NCI-H2107 treated with DMSO at 0.1 percent for 48 hours (cell line): Measurements from ENCODE around the gene SLC7A9.

Source experiments
- DNase-seq: peaks from one replicate; lab custom pipeline; 2025; ENCODE audit not compliant: unreplicated experiment; lab: John Stamatoyannopoulos, UW

The SLC7A9 gene

DNA sequence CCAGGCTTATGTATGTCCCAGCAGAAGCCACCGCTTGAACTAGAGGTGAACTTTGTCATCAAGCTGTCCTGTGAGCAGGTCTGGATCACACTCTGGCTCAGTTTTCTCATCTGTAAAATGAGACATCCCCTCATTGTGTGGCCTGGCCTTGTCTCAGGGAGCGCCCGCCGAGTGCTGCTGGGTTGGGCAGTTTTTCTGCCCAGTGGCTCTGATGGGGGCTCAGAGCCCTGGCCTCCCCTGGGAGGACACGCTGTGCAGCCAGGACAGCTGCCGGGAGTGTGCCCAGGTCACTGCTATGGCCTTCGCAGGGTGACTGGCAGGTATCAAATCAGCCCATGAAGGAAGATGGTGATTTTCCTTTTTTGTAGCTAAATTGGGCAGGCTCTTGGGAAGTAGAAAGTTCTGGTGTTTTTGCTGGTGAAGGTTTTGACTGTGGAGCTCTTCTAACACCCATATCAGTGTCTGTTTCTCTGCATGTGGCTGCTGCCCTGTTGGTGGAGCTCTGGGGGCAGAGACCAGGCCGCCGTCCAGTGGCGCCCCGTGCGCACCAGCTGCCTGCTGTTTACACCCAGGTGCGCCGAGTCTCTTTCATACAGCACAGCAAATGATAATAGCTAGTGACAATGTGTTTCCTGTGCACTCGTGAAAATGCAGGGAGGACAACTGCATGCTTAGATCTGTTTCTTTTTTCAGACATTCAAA, 40.8 kb downstream of the SLC7A9 start:
- peak; percentile 69 for DNase-seq

DNA sequence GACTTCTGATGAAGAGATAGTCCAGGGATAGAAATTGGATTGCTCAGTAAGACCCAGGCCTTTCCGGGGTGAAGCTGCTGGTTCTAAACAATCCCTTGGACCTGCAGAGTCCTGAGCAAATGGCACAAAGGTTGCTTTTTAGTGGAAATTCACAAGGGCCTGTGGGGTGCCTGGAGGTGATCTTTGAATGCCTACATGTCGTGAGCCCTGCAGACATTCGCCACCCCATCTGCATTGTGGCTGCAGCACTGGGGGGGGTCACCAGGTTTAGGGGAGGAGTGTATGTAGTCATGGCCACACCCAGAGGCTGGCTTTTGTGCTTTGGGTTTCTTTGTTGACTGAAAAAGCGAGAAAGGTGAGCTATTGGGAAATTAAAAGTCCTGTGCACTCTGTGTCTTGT, 41.4 kb downstream of the SLC7A9 start:
- DNase-seq: no peak

DNA sequence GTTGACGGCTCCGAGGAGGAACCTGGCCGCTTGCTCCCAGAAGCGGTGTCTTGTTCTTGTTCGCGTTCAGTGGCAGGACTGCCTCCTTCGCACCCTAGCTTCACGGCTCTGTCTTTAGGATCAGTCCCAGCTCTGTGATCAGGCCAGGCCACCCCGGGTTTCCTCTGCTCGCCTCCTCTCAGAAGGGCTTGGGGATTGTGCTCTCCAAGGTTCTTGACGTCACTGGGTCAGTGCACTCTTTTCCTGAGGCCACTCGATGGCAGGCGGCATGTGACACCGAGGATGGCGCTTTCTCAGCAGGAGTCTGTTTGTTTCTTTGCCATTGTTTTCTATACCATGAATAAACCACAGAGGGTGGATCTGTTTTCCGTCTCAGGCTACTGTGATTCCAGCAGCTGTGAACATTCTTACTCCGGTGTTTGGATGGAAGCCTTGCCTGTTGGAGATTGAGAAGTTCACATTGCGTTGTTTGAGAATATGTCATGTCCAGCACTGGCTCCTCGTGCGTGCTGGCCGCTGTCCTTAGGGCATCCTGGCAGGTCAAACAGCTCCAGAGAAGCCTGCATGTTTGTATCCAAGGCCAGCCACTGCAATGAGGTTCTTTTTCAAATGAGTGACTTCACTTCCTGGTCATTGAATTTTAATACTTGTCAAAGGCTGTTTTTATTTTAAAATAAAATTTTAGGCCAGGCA, 44.5 kb downstream of the SLC7A9 start:
- peak; percentile 70 for DNase-seq

DNA sequence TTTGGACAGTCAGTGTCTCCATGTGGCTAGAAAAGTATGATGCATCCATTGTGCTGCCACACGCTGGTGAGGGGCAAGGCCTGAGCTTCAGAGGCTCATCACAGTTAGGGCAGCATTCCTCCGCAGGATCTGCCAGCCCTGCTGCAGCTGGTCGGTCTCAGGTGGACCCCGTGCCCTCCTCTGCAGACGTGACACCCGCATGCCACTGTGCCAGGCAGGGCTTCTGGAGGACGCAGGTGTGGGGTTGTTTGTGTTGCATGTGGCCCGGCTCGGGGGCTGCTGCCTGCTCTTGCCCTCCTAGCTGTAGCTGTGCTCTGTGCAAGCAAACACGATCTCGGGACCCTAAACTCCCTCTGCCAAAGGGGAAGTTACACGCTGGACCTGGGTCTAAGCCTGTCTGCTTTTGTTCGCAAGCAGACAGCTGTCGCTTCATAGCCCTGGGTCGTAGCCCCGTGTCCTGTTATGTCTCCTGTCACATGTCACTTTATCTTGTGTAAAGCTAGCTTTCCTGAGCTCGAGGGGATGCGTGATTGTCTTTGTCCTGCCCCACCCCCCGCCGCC, 45.3 kb downstream of the SLC7A9 start:
- no peak for DNase-seq

GRCh38 chr19:32823747-32824102, 45.8 kb downstream of the SLC7A9 start:
- DNase-seq: no peak

DNA sequence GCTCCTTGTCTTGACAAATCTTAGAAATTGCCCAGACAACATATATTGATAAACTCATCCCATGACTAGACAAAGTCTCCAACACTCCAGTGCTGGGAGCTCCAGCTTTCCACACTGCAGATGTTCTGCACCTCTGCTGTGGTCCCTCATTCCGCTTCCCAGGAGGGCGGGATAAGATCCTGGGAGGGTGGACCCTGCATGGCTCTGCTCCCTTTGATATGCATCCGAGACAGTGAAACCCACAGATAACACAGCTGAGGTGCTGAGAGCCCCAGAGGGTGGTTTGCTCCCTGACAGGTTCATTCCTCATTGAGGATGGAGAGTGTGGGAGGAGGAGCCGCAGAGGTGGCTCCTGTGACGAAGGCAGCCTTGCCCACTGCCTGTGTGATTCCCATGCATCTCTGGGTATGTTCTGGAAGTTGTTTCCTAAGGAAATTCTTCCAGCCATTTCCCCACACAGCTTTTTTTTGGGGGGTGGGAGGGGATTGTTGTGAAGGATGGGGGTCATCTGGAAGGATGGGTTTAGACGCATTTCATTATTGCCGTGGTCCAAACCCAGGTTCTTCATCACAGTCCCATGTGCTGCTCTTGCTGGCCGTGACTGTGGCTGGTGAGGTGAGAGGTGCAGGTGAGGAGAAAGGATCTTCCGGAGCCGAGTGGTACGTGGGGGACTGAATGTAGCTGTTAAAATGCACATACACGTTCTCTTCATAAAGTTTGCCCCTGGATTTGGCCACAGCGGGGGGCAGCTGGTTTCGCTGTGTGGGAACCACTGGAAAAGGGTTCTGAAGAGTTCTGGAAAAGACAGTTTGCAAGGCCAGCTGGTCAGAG, 46.4 kb downstream of the SLC7A9 start:
- DNase-seq: no peak

DNA sequence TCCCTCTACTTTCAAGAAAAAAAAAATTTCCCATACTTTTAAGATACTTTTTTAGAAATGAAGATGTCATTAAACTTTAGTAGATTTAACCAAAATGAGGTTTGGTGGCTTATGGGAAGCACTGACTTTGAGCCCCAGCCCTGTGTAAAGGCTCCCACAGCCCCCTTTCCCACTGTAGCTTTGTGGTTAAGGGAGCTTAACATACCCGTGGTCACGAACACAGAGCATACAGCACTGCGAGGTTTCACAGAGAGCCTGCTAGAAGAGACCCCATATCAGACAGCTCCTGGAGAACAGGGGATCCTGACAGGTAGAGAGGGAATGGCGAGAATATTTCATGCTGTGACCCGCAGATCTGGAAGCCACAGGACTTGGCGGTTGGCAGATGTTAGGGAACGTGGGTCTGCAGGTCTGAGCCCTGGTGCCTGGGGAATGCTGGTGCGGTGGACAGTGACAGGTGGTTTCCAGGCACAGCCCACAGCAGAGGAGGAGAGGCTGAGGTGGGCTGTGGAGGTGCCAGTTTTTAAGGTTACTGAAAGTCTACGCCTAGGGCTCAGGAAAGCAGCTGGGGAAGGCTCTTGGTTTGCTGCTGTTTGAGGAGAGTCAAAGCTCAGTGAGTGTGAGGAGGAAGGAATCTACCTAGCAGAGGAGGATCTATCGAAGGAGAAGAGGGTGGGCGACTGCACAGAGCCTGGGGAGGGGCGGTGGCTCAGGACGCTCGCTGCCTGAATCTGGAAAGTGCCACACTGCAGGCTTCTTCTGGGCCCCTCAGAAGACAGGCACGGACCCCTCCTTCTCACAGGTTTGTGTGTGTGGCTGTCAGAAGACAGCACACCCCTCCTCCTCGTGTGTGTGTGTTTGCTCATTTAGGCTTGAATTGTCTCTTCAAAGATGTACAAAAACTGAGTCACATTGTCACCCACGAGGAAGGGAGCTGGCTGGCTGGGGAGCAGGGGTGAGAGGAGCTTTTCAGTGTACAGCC, 49.9 kb downstream of the SLC7A9 start:
- DNase-seq: peak; percentile 12

- DNase-seq: no peak
Observed at GRCh38 chr19:32818536-32818935, 51.0 kb downstream of the SLC7A9 start.

GRCh38 chr19:32817569-32818476, 51.7 kb downstream of the SLC7A9 start:
- DNase-seq: no peak

GRCh38 chr19:32816555-32817099, 52.9 kb downstream of the SLC7A9 start:
- DNase-seq: peak; percentile 26

DNA sequence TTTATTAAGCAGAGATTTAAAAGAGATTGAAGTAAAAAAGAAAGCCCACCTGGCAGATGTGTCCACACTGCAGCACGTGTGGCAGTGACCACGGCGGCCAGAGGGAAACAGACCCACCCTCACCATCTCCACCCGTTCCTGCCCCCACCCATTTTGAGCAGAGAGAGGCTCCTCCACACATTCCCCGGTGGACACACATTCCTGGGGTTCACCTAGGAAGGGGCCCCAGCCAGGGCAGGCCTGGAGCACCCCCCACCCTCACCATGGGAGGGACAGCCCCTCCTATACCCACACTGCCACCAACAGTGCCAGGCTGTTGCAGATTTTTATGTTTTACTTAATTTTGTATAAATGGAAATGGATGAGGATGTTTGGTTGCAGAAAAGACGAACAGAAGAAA, 54.9 kb downstream of the SLC7A9 start:
- no peak for DNase-seq

GRCh38 chr19:32813862-32814425, 55.6 kb downstream of the SLC7A9 start:
- no peak for DNase-seq

DNA sequence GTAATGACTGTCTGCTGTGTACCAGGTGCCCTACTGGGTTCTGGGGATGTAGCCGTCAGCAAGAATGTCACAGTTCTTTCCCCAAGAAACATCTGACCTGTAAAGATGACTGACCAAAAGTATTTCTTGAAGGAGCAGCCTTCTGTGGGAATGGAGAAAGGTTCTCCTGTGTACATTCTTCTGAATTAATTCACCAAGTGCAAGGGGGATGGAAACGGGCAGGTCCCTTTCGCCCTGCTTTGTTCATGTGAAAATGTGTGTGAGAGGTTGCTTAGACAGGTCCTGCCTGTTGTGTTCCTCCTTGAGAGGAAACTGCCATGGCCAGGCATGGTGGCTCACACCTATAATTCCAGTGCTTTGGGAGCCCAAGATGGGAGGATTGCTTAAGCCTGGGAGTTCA, 57.0 kb downstream of the SLC7A9 start:
- no peak for DNase-seq

- no peak for DNase-seq
Observed at GRCh38 chr19:32812036-32812435, 57.5 kb downstream of the SLC7A9 start.

GRCh38 chr19:32811151-32811550, 58.4 kb downstream of the SLC7A9 start:
- DNase-seq: no peak

DNA sequence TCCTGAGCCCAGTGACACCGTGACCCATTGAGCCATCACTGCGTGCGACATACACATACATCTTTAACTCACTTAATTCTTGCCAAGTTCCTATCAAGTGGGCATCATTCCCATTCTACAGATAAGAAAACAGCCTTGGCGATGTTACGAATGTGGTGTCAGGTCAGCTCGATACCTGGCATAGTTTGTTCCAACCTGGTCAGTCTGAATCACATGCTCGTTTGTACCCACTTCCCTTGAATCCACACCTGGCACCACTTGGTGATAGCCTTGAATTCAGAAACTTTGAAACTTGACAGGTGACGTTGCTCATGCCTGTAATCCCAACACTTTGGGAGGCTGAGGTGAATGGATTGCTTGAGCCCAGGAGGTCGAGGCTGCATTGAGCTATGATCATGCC, 59.1 kb downstream of the SLC7A9 start:
- no peak for DNase-seq

DNA sequence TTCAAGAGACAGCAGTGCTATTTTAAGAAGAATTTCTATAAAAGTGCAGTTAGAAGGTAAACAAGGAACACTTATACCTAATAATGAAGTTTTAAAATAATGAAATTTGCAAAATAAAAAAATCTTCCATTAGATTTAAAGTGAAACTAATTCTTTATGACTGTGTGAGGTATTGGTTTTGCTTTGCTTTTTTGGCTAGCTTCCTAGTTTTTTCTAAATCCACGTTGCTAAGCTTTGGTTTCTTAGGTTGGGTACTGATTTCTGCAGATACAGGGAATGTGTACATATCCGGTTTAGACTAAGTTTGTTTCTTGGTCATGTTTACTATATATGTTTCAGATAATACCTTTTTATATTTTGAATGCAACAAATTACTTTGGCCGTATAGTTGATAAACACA, 59.8 kb downstream of the SLC7A9 start:
- DNase-seq: no peak

- peak; percentile 5 for DNase-seq
Observed at GRCh38 chr19:32809254-32809653, 60.3 kb downstream of the SLC7A9 start.

GRCh38 chr19:32808236-32808635, 61.3 kb downstream of the SLC7A9 start:
- DNase-seq: no peak
